Measurements from ENCODE around the gene TTBK2.

DNA sequence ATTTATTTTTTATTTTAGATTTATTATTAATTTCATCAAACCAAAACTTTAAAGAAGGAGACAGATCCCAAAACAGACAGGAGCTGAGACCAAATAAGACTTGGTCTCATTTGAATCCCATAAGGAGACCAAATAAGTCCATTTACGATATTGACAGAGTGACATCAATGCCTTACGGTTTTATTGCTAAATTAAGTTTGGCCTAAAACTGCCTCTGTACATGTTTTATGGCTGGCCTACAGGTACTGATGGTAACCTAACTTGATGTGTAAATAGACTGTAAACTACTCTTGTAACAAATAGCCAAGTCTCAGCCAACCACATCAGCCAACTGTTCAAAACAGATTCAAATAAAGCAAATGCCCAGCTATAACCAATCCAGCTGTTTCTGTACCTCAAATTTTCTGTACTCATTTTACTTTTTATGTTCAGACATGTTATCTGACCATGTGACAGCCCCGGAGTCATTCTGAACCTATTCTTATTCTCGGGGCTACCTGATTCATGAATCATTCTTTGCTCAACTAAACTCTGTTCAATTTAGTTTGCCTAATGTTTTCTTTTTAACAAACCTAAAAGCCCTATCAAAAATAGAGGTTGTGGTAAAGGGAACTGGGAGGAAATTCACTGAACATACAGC is 94.2 kb downstream of the TTBK2 start:
- TF ChIP-seq, protein P1, sequence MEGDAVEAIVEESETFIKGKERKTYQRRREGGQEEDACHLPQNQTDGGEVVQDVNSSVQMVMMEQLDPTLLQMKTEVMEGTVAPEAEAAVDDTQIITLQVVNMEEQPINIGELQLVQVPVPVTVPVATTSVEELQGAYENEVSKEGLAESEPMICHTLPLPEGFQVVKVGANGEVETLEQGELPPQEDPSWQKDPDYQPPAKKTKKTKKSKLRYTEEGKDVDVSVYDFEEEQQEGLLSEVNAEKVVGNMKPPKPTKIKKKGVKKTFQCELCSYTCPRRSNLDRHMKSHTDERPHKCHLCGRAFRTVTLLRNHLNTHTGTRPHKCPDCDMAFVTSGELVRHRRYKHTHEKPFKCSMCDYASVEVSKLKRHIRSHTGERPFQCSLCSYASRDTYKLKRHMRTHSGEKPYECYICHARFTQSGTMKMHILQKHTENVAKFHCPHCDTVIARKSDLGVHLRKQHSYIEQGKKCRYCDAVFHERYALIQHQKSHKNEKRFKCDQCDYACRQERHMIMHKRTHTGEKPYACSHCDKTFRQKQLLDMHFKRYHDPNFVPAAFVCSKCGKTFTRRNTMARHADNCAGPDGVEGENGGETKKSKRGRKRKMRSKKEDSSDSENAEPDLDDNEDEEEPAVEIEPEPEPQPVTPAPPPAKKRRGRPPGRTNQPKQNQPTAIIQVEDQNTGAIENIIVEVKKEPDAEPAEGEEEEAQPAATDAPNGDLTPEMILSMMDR (IDR thresholded peaks at IDR 0.05), result no peak
- TF ChIP-seq EP300 (IDR thresholded peaks at IDR 0.05; ENCODE audit: low read depth), result no peak

All from transverse colon (tissue), 3 donors.